HepG2 (cell line): ENCODE data around the gene MYH9. TPM values are rescaled to one million over a fixed set of nuclear protein-coding genes. Genes with fewer than 3 reads are reported as not detected.

Experiments
- ATAC-seq: fragments of 200-7000 bp; cut with Tn5 transposase; 3 replicates; pipeline ENCODE4 v1.9.1; 2020; ENCODE audit warnings: mild to moderate bottlenecking, moderate library complexity
- BruUV-seq: library from RNA; stranded (reverse); fragments of 400-500 nt; replicated peaks from 2 replicates; lab custom pipeline; 2021; lab: Mats Ljungman, UMichigan
- CTCF ChIA-PET: fragments of 300-600 bp; formaldehyde crosslinking; extraction: SDS; loops from one replicate; lab custom pipeline; 2021; ENCODE audit warnings: low total read pairs, inconsistent platforms, low intra/inter-chr PET ratio; lab: Yijun Ruan, JAX
- POLR2A ChIA-PET: fragments of 350-600 bp; sonication (Branson Sonifier 250); formaldehyde crosslinking; loops from one replicate; lab custom pipeline; 2020; ENCODE audit warnings: antibody characterized with exemption, inconsistent platforms; lab: Yijun Ruan, JAX
- DNase-seq: peaks from one replicate; pipeline ENCODE4 v3.0.0-alpha.2; 2015; ENCODE audit warnings: low spot score
- FAIRE-seq: peaks from 3 replicates; lab custom pipeline; 2011; peaks lifted over from hg19 to GRCh38; lab: Jason Lieb, UNC
- H2AFZ ChIP-seq: one replicate; pipeline ENCODE4 v1.6.1; 2011; ENCODE audit warnings: low read length, inconsistent platforms
- H3K27ac ChIP-seq: fragments of 300-600 bp; 3 replicates; pipeline ENCODE4 v1.8.0; 2011; ENCODE audit warnings: mixed run types, mild to moderate bottlenecking, mixed read lengths, low read length, inconsistent platforms; ENCODE audit not compliant: insufficient read depth; ENCODE audit errors: extremely low read length
- H3K27me3 ChIP-seq, 2 experiments: fragments of 200-600 bp in 1 of 2; 2 replicates in 1 of 2; 3 replicates in 1 of 2; pipeline versions ENCODE4 v1.6.0 to v1.8.0; 2011; ENCODE audit warnings: low read length in 2 of 2, mild to moderate bottlenecking in 2 of 2, moderate library complexity in 2 of 2, inconsistent platforms in 1 of 2; ENCODE audit not compliant: insufficient read depth in 2 of 2, control insufficient read depth in 1 of 2
- H3K36me3 ChIP-seq, 2 experiments: fragments of 200-600 bp in 1 of 2; replicated peaks in 1 of 2; 2 replicates in 1 of 2; 3 replicates in 1 of 2; pipeline versions ENCODE4 v1.5.1 to v1.8.0; 2011; ENCODE audit warnings: low read length in 2 of 2, inconsistent platforms in 1 of 2; ENCODE audit not compliant: insufficient read depth in 2 of 2, control insufficient read depth in 1 of 2
- H3K4me1 ChIP-seq: 2 replicates; pipeline ENCODE4 v1.5.1; 2012; ENCODE audit warnings: low read length, inconsistent platforms; ENCODE audit not compliant: insufficient read depth
- H3K4me2 ChIP-seq: 2 replicates; pipeline ENCODE4 v1.6.0; 2011; ENCODE audit warnings: low read depth, low read length, inconsistent platforms
- H3K4me3 ChIP-seq, 3 experiments: fragments of 200-600 bp in 1 of 3; sonication (generic), shearing (Covaris generic) in 1 of 3; replicated peaks in 1 of 3; 2 replicates each; pipeline ENCODE4 v1.5.1; 2011 to 2016; ENCODE audit warnings: low read length in 3 of 3, inconsistent platforms in 2 of 3, low read depth in 2 of 3, mild to moderate bottlenecking in 2 of 3, control low read depth in 1 of 3, mixed read lengths in 1 of 3; ENCODE audit not compliant: insufficient read depth in 1 of 3
- H3K79me2 ChIP-seq: one replicate; pipeline ENCODE4 v1.6.1; 2011; ENCODE audit warnings: low read length, inconsistent platforms; ENCODE audit not compliant: insufficient read depth
- H3K9ac ChIP-seq: 2 replicates; pipeline ENCODE4 v1.6.0; 2011; ENCODE audit warnings: mild to moderate bottlenecking, low read depth, low read length, inconsistent platforms; ENCODE audit not compliant: insufficient read depth
- H3K9me3 ChIP-seq: 2 replicates; pipeline ENCODE4 v1.5.1; 2012; ENCODE audit warnings: mild to moderate bottlenecking, low read length
- H4K20me1 ChIP-seq: 2 replicates; pipeline ENCODE4 v1.6.0; 2011; ENCODE audit warnings: inconsistent platforms, mild to moderate bottlenecking, low read length, moderate library complexity; ENCODE audit not compliant: insufficient read depth
- AGO2 ChIP-seq: fragments of 200-400 bp; formaldehyde crosslinking; optimal IDR thresholded peaks from 2 replicates; pipeline ENCODE3; 2017; ENCODE audit warnings: mild to moderate bottlenecking, low read depth, low read length, moderate library complexity
- EP300 ChIP-seq, 3 experiments: sonication (generic) in 1 of 3; formaldehyde crosslinking in 1 of 3; IDR thresholded peaks; 2 replicates each; pipeline versions ENCODE4 v1.5.1 to v1.6.1; 2011 to 2020; ENCODE audit warnings: low read depth in 2 of 3, low read length in 2 of 3, borderline replicate concordance in 1 of 3, improper control_type of control experiment in 1 of 3, mild to moderate bottlenecking in 1 of 3, missing genetic modification reagents in 1 of 3, moderate library complexity in 1 of 3
- HOXA3 ChIP-seq: sonication (generic); formaldehyde crosslinking; IDR thresholded peaks from 2 replicates; pipeline ENCODE4 v1.5.0; 2020; ENCODE audit warnings: missing genetic modification reagents
- NRL ChIP-seq: sonication (generic); formaldehyde crosslinking; IDR thresholded peaks from 2 replicates; pipeline ENCODE4 v1.5.0; 2020; ENCODE audit warnings: missing genetic modification reagents, mild to moderate bottlenecking, moderate library complexity, borderline replicate concordance
- RBFOX2 ChIP-seq: fragments of 200-400 bp; formaldehyde crosslinking; IDR thresholded peaks from 2 replicates; pipeline ENCODE4 v1.6.1; 2017; ENCODE audit warnings: low read depth, mild to moderate bottlenecking, low read length
- RXRA ChIP-seq: sonication (generic); formaldehyde crosslinking; IDR thresholded peaks from 2 replicates; pipeline ENCODE4 v1.5.1; 2020; ENCODE audit warnings: missing genetic modification reagents
- ZNF207 ChIP-seq: fragments of 450-650 bp; IDR thresholded peaks from 2 replicates; pipeline ENCODE4 v1.6.1; 2016; ENCODE audit warnings: antibody characterized with exemption, borderline replicate concordance
- ZNF460 ChIP-seq: sonication (generic); formaldehyde crosslinking; IDR thresholded peaks from 2 replicates; pipeline ENCODE4 v1.5.1; 2020; ENCODE audit warnings: missing genetic modification reagents, mild to moderate bottlenecking, borderline replicate concordance
- ZNF530 ChIP-seq: sonication (generic); formaldehyde crosslinking; IDR thresholded peaks from 2 replicates; pipeline ENCODE4 v1.5.0; 2020; ENCODE audit warnings: low read depth, mild to moderate bottlenecking, missing genetic modification reagents
- ZNF543 ChIP-seq: sonication (generic); formaldehyde crosslinking; IDR thresholded peaks from 2 replicates; pipeline ENCODE4 v1.4.0; 2020; ENCODE audit warnings: mild to moderate bottlenecking, missing genetic modification reagents
- ZNF577 ChIP-seq: sonication (generic); formaldehyde crosslinking; IDR thresholded peaks from 2 replicates; pipeline ENCODE4 v1.4.0; 2020; ENCODE audit warnings: mild to moderate bottlenecking, low read depth, missing genetic modification reagents, borderline replicate concordance
- ZNF687 ChIP-seq: sonication (generic); formaldehyde crosslinking; IDR thresholded peaks from 2 replicates; pipeline ENCODE4 v1.5.1; 2020; ENCODE audit warnings: mild to moderate bottlenecking, missing genetic modification reagents, moderate library complexity
- ZNF768 ChIP-seq: sonication (generic); formaldehyde crosslinking; IDR thresholded peaks from 2 replicates; pipeline ENCODE4 v1.4.0; 2020; ENCODE audit warnings: missing genetic modification reagents
- WGBS: methylation state at CpG from one replicate; pipeline ENCODE4 v1.1.6; 2017; ENCODE audit warnings: low lambda C conversion rate; 5-methylcytosine and 5-hydroxymethylcytosine counted together
- in situ Hi-C: cut with HindIII; loops from 2 replicates; pipeline ENCODE4 v1.10.0; 2017; ENCODE audit warnings: low pct_unique_long_range_greater_than_20kb; ENCODE audit not compliant: extremely low pct_ligation_motif_present
- intact Hi-C: fragments of 100-400 bp; cut with micrococcal nuclease; formaldehyde crosslinking; loops from one replicate; pipeline ENCODE4 v1.10.0; 2022; ENCODE audit not compliant: unreplicated experiment
- polyA plus RNA-seq, 8 experiments: library from polyadenylated mRNA; depleted of rRNA in 3 of 8; stranded (reverse) in 7 of 8; unstranded in 1 of 8; fragments of >200 nt; fragmentation: Illumina TruSeq in 4 of 8; extraction: Trizol in 4 of 8; gene quantifications; 2 replicates each; pipeline versions ENCODE4 v1.2.1 to v1.2.3, GENCODE V29; 2011 to 2016; ENCODE audit warnings: low read depth in 4 of 8, missing spikeins in 1 of 8, mixed read lengths in 1 of 8; ENCODE audit not compliant: insufficient read depth in 1 of 8
- total RNA-seq, 5 experiments: library from RNA; depleted of rRNA; stranded (reverse); fragments of >200 nt; fragmentation: Illumina TruSeq; extraction: Trizol; gene quantifications; 2 replicates each; pipeline ENCODE4 v1.2.3, GENCODE V29; 2016; ENCODE audit warnings: low read depth in 1 of 5
- TF ChIP-seq, protein P1 (sequence below): IDR thresholded peaks from 2 replicates; pipeline ENCODE4 v1.6.1; 2016; ENCODE audit warnings: missing compliant biosample characterization, missing genetic modification reagents, borderline replicate concordance

The MYH9 gene
- total and polyA plus RNA-seq, 2 of the 13 experiments (the other 11 are each of a cell fraction or from before 2014, with no cell fraction given): 50.7 to 98.5 TPM

- no peak for TF ChIP-seq EP300 (IDR thresholded peaks at IDR 0.05; ENCODE audit: low read depth in 2 of 2, low read length in 2 of 2)
- TF ChIP-seq EP300 (CRISPR knock-in tag; IDR thresholded peaks at IDR 0.05; ENCODE audit: borderline replicate concordance): no peak
- TF ChIP-seq ZNF543: 0 out of 2 replicates have a peak, but pooled peaks have one; percentile 41
- TF ChIP-seq, all 625 proteins: peak for 12
Observed at GRCh38 chr22:36347094-36347493, 40.7 kb downstream of the MYH9 start (continued).

- ATAC-seq (no peak; the same call in 2 of the 3 replicates), FAIRE-seq (no peak), DNase-seq (no peak)
- in situ Hi-C loops: no loop called here
- intact Hi-C loops: no loop called here
- H3K4me3 ChIP-seq: no peak overlapping the region
- peaks cover 44% of the 10 kb centered on the region for H3K79me2 ChIP-seq
- 90% methylated on average over 15 of the region's 23 CpGs for WGBS
- peak overlapping the region; percentile 33; the same call in 1 of the 2 replicates for H3K4me2 ChIP-seq
- no TSS peak for BruUV-seq
- POLR2A ChIA-PET: interaction anchor here (0.9 to 4.2 kb wide), 18 partner anchors 8 to 162 kb away, joined by 3 to 69 read pairs (median 6); partner anchors contain the start of gene MYH9
- H2AFZ ChIP-seq: no peak overlapping the region
- peaks cover 35 to 49% of the 10 kb centered on the region in 2 experiments for H3K36me3 ChIP-seq
- CTCF ChIA-PET: no interaction called here
- peak overlapping the region; percentile 85 for H3K27ac ChIP-seq
- H3K27me3 ChIP-seq: no peaks in the 10 kb centered on the region
- no peaks in the 10 kb centered on the region for H3K9me3 ChIP-seq
- peaks cover 6% of the 10 kb centered on the region; the same call in 1 of the 2 replicates for H4K20me1 ChIP-seq
- H3K9ac ChIP-seq: 0 out of 2 replicates have a peak overlapping the region, but pooled peaks have one; percentile 31
- peaks cover 85% of the 10 kb centered on the region for H3K4me1 ChIP-seq
- TF ChIP-seq ZNF207: no peak
- TF ChIP-seq ZNF577 (CRISPR knock-in tag): no peak
- TF ChIP-seq, protein P1, sequence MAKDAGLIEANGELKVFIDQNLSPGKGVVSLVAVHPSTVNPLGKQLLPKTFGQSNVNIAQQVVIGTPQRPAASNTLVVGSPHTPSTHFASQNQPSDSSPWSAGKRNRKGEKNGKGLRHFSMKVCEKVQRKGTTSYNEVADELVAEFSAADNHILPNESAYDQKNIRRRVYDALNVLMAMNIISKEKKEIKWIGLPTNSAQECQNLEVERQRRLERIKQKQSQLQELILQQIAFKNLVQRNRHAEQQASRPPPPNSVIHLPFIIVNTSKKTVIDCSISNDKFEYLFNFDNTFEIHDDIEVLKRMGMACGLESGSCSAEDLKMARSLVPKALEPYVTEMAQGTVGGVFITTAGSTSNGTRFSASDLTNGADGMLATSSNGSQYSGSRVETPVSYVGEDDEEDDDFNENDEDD: no peak
- TF ChIP-seq RBFOX2: 0 out of 2 replicates have a peak, but pooled peaks have one; percentile 24
- TF ChIP-seq AGO2: peak; percentile 84
- peak; percentile 71 for TF ChIP-seq ZNF687 (CRISPR knock-in tag)
- TF ChIP-seq HOXA3: 0 out of 2 replicates have a peak, but pooled peaks have one; percentile 4
- TF ChIP-seq ZNF460 (CRISPR knock-in tag): no peak
- TF ChIP-seq RXRA: 0 out of 2 replicates have a peak, but pooled peaks have one; percentile 6
- TF ChIP-seq ZNF530 (CRISPR knock-in tag): no peak
- peak; percentile 16; the same call in 1 of the 2 replicates for TF ChIP-seq ZNF768 (CRISPR knock-in tag)
- peak; percentile 27; the same call in 1 of the 2 replicates for TF ChIP-seq NRL
Observed at GRCh38 chr22:36344106-36344827, 43.5 kb downstream of the MYH9 start.
